IPS-20b (cell line): ENCODE results near the gene TFB1M.
"Not testable (repeated sequence)": the region's sequence is repeated elsewhere in the genome, so short reads cannot be mapped to it uniquely, and the experiment has no call there.

Experiments used
- H3K27ac ChIP-seq: one replicate; pipeline ENCODE4 v1.5.1; 2013; ENCODE audit warnings: low read length
- H3K27me3 ChIP-seq: 2 replicates; pipeline ENCODE4 v1.6.1; 2013; ENCODE audit warnings: mild to moderate bottlenecking, low read length, inconsistent platforms; ENCODE audit not compliant: insufficient read depth
- H3K36me3 ChIP-seq: 2 replicates; pipeline ENCODE4 v1.6.1; 2013; ENCODE audit warnings: low read depth, mild to moderate bottlenecking, inconsistent platforms, low read length, moderate library complexity; ENCODE audit not compliant: insufficient read depth
- H3K4me1 ChIP-seq: 2 replicates; pipeline ENCODE4 v1.6.1; 2013; ENCODE audit warnings: mild to moderate bottlenecking, control low read depth, inconsistent platforms, low read length, moderate library complexity; ENCODE audit not compliant: insufficient read depth
- H3K4me3 ChIP-seq: 2 replicates; pipeline ENCODE4 v1.5.1; 2013; ENCODE audit warnings: mild to moderate bottlenecking, low read length, inconsistent platforms
- H3K9ac ChIP-seq: 2 replicates; pipeline ENCODE4 v1.6.1; 2013; ENCODE audit warnings: low read depth, mild to moderate bottlenecking, inconsistent platforms, low read length, moderate library complexity
- H3K9me3 ChIP-seq: 2 replicates; pipeline ENCODE4 v1.6.1; 2013; ENCODE audit warnings: mild to moderate bottlenecking, low read depth, low read length, inconsistent platforms; ENCODE audit not compliant: insufficient read depth

Gene TFB1M

DNA sequence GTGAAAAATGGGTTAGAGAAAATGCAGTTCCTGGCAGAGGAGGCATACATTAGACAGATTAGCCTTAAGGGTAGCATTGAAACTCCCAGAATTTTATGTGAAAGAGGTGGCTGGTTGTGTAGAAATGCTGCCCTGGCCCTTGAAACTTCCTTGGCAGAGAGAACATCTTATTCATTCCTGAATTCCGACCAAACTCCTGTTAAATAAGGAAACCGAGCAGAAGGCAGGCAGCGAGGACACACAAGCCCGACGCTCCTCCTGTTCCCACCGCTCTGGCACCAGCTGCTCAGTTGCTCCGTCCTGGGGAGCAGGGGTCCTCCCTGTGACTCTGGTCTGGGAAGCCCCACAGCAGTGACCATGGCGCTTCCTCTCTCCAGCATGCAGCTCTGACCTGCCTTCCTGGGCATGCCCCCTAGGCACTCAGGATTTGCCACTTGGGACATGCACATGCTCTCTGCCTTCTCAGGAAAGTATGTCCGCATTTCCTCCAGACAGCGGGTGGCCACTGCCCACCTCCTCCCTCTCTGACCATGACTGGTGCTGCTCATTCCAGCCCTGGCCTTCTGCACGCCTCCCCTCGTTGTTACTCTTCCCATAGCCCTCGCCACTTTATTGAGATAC lies 85.6 kb downstream of the TFB1M start:
- Histone ChIP-seq H3K4me1 (peaks cover 9% of the 10 kb centered on the region), H3K4me3 (no peak overlapping the region), H3K27ac (no peak overlapping the region)

DNA sequence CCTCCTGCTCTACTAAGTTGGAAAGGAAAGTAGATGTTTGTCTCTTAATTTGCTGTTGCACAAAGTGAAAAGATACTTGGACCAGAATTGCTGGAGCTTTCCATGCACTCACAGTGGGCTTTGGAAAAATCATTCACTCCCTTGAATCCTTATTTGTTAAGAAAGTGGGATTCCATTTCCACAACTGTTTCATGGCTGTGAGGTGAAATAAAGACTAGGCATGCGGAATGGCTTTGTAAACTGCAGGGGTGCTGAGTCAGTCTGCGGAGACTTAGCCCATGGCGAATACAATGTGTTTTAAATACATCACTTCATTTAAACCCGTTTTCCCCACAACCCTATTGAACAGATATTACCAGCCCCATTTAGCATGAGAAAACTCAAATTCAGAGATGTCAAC lies 87.2 kb downstream of the TFB1M start:
- H3K9ac ChIP-seq = no peak overlapping the region
- H3K36me3 ChIP-seq = no peaks in the 10 kb centered on the region; the same call in 1 of the 2 replicates
- no peaks in the 10 kb centered on the region for H3K27me3 ChIP-seq
- H3K4me3 ChIP-seq = no peak overlapping the region
- H3K9me3 ChIP-seq = no peaks in the 10 kb centered on the region
- no peak overlapping the region for H3K27ac ChIP-seq
- H3K4me1 ChIP-seq = peaks cover 9% of the 10 kb centered on the region

More for the DNA sequence above, 85.6 kb downstream of the TFB1M start:
- H3K27me3 ChIP-seq = no peaks in the 10 kb centered on the region
- no peak overlapping the region for H3K9ac ChIP-seq
- no peaks in the 10 kb centered on the region for H3K9me3 ChIP-seq
- no peaks in the 10 kb centered on the region; the same call in 1 of the 2 replicates for H3K36me3 ChIP-seq

DNA sequence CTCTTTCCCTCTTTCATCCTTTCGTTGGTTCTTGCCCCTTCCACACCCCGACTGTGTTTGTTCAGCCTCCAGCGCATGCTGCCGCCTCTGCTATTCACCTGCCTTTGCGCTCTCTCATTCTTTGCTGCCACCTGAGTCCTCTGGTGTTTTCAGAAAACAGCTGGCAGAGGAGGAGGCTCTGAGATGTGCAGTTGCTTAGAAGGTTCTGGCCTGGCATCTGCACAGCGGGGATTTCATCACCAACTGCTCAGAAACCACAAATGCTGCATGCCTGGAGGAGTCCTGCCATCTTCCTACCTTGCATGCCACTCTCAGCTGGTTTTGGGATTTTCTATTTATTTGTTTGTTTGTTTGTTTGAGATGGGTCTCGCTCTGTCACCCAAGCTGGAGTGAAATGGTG lies 89.7 kb downstream of the TFB1M start:
- Histone ChIP-seq H3K9ac (no peak overlapping the region), H3K27me3 (no peaks in the 10 kb centered on the region), H3K4me3 (no peak overlapping the region), H3K4me1 (peaks cover 9% of the 10 kb centered on the region), H3K36me3 (no peaks in the 10 kb centered on the region; the same call in 1 of the 2 replicates), H3K9me3 (no peaks in the 10 kb centered on the region), H3K27ac (no peak overlapping the region)

DNA sequence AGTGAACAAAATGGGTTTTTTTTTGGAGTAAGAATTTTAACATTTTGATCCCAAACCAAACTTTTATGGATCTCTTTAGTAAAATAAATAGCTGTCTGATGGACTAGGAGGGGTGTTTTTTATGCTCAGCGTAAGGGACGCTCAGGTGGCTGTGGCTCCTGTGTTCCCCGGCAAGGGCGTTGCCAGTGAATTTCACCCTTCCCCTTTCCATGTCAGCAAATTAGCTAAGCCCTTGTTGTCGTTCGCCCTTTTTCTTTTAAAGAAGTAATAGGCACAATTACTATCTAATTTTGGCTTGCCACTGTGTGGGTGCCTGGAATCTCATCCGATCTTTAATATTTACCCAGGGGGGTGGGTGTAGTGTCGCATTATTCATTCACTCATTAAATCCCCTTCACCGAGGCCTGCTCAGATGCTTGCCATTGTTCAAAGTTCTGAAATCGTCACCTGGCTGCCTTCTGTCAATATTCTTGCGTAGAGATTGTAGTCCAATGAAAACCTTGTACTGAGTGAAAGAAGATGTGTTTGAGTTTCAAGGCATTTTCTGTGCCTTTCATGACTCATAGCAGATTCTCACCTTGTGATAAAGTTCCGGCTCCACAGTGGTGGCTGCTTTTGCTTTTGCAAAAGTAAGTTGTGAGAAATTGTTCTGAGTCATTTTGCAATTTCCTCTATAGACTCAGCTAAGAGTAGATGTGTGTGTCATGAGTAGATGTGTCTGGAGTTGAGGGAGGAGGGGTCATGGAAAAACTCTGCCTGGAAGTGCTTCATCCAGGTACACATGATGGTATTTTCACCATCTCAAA lies 90.4 kb downstream of the TFB1M start:
- no peaks in the 10 kb centered on the region for H3K9me3 ChIP-seq
- no peak overlapping the region for H3K4me3 ChIP-seq
- H3K27me3 ChIP-seq = no peaks in the 10 kb centered on the region
- H3K36me3 ChIP-seq = no peaks in the 10 kb centered on the region
- no peak overlapping the region for H3K27ac ChIP-seq
- H3K9ac ChIP-seq = no peak overlapping the region
- H3K4me1 ChIP-seq = peaks cover 9% of the 10 kb centered on the region

DNA sequence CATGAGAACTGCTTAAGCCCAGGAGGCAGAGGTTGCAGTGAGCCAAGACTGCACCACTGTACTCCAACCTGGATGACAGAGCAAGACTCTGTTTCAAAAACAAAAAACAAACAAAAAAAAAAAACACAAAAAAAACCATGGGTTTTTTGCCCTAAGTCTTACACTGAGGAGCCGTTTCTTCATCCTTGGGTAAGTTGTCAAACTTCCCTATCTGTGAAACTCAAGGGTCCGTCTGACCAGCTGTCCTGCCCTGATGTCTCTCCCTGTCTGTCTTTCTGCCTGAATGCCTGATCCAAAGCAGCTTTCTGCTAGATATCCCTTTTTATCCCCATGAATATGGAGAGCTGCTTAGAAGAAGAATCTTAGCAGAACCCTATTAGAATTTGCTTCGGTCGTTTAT lies 91.8 kb downstream of the TFB1M start:
- H3K27me3 ChIP-seq = no peaks in the 10 kb centered on the region
- no peaks in the 10 kb centered on the region for H3K9me3 ChIP-seq
- H3K9ac ChIP-seq = no peak overlapping the region
- peaks cover 6% of the 10 kb centered on the region for H3K4me1 ChIP-seq
- no peak overlapping the region for H3K27ac ChIP-seq
- no peak overlapping the region for H3K4me3 ChIP-seq
- no peaks in the 10 kb centered on the region for H3K36me3 ChIP-seq

DNA sequence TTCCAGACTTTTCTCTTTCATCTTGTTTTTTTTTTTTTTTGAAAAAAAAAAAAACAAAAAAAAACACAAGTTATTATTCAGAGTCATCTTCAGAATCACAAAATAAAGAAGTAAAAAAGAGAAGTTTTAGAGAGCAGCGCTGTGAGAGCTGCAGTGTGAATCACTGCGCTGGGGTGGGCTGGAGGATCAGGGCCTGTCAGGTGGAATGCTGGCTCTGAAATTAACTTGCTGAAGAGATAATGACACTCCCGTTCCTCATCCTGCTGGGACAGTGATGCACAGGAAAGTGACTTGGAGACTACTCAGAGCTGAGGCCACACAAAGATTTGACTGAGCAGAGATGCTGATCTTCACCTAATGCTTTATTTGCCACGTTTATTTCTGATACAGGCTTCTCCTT lies 93.2 kb downstream of the TFB1M start:
- Histone ChIP-seq H3K27me3 (no peaks in the 10 kb centered on the region), H3K4me1 (peaks cover 7% of the 10 kb centered on the region), H3K9me3 (no peaks in the 10 kb centered on the region)

DNA sequence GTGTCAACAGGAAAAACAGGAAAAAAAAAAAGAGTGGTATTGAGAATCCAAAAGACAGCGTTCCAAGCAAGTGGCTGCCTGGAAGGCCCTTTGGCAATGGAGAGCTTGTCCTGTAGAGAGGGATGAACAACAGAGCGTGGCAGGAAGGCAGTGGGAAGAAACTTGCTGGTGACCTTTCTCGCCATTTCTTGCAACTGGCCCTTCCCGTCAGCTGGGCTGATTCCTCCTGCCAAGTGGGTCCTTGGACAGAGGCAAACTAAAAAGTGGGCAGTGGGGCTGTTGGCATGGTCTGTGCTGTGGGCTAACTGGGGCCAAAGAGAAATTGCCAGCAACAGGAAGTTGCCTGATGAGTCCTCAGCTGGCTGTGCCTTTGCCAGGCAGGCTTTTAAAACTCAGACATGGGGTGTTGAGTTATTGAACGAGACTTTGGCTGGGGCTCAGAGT lies 94.4 kb downstream of the TFB1M start:
- Histone ChIP-seq H3K4me3 (no peak overlapping the region), H3K27me3 (no peaks in the 10 kb centered on the region), H3K27ac (no peak overlapping the region), H3K4me1 (peaks cover 7% of the 10 kb centered on the region), H3K9ac (no peak overlapping the region), H3K9me3 (no peaks in the 10 kb centered on the region), H3K36me3 (no peaks in the 10 kb centered on the region)

More for the DNA sequence above, 93.2 kb downstream of the TFB1M start:
- Histone ChIP-seq H3K9ac (no peak overlapping the region), H3K36me3 (no peaks in the 10 kb centered on the region), H3K27ac (no peak overlapping the region), H3K4me3 (no peak overlapping the region)

DNA sequence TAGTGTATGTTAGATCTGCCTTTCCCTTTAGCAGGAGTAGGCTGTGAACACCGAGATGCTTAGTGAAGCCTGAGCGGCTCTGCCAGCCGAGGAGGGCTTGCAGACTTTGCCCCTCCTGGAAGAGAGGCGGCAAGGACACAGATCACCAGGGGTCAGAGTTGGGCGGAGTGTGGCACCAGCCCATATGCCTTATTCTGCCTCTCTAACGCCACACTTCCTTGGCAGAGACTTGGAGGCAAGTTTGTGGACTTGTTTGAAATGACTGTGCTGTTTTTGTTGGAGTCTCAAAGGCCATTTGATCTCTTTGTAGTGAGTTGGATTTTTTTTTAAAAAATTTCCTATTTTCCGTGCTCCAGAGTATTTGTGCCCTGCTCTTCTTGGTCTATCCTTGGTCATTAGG lies 95.0 kb downstream of the TFB1M start:
- Histone ChIP-seq H3K9me3 (no peaks in the 10 kb centered on the region), H3K9ac (no peak overlapping the region), H3K27ac (no peak overlapping the region), H3K36me3 (no peaks in the 10 kb centered on the region), H3K27me3 (no peaks in the 10 kb centered on the region), H3K4me3 (no peak overlapping the region), H3K4me1 (peaks cover 7% of the 10 kb centered on the region)

DNA sequence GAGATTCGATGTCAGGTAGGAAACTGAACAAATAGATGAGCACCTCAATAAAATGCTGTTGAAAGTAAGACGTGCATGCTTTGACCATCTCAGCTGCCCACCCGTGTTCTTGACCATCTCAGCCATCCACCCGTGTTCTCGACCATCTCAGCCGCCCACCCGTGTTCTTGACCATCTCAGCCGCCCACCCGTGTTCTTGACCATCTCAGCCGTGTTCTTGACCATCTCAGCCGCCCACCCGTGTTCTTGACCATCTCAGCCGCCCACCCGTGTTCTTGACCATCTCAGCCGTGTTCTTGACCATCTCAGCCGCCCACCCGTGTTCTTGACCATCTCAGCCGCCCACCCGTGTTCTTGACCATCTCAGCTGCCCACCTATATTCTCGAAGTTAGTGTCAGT lies 95.6 kb downstream of the TFB1M start:
- H3K36me3 ChIP-seq, H3K27me3 ChIP-seq, H3K4me3 ChIP-seq, H3K9ac ChIP-seq, H3K4me1 ChIP-seq, H3K9me3 ChIP-seq, H3K27ac ChIP-seq: not testable (repeated sequence)

DNA sequence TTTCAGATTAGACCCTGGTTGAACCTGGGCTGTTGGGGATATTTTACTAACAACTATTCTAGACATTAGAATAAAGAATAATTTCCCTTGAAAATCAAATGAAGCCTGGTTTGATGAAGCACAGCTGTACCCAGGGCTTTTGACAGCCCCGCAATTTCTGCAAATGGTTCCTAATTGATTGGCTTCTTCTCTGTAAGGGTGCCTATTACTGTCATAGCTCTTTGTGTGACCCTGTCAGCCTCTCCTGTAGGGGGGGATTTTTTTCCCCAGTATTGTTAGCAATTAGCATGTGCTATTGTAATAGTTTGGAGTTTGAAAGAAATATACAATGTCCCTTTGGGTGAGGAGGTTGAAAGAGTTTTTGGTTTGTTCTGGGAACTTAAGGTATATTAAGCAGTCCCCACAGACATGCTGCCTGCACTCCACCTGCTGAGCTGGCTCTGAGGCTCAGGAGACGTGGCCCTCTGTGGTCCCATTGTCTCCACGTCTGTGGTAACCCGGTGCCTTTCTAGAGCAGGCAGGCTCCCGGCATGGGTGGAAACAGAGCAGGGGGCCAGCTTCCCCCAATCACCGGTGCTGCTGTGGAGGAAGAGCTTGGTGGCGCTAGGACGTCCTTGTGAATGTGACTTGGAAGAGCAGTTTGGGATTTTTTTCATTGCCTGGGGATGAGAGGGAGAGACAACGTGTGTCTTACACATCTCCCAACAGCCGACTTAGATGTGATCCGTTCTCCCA lies 97.8 kb downstream of the TFB1M start:
- Histone ChIP-seq H3K4me1 (peaks cover 7% of the 10 kb centered on the region), H3K9me3 (peaks cover 6% of the 10 kb centered on the region; the same call in 1 of the 2 replicates), H3K36me3 (peaks cover 9% of the 10 kb centered on the region), H3K4me3 (no peak overlapping the region), H3K27ac (no peak overlapping the region), H3K9ac (peak overlapping the region; percentile 30; the same call in 1 of the 2 replicates), H3K27me3 (no peaks in the 10 kb centered on the region)

DNA sequence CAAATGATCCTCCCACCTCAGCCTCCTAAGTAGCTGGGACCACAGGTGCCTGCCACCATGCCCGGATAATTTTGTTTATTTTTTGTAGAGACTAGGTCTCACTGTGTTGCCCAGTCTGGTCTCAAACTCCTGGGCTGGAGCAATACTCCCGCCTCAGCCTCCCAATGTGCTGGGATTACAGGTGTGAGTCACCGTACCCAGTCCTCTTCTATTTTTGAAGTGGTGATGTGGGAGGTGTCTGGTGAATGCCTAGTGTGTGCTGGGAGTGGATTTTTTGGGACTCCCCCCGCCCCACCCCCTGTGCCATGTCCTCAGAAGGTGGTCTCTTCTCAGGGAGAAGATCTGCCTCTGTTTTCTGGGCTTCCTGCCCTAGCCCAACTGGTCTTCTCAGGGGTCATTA lies 98.4 kb downstream of the TFB1M start:
- peaks cover 7% of the 10 kb centered on the region for H3K4me1 ChIP-seq
- no peak overlapping the region for H3K27ac ChIP-seq
- H3K4me3 ChIP-seq = no peak overlapping the region
- peaks cover 14% of the 10 kb centered on the region for H3K36me3 ChIP-seq
- H3K9ac ChIP-seq = no peak overlapping the region
- H3K9me3 ChIP-seq = peaks cover 6% of the 10 kb centered on the region; the same call in 1 of the 2 replicates
- no peaks in the 10 kb centered on the region for H3K27me3 ChIP-seq
